ENCODE data around the gene TTC12. TPM values are rescaled to one million over a fixed set of nuclear protein-coding genes. Genes with fewer than 3 reads are reported as not detected.

Gene TTC12
- total RNA-seq, 1 donor from 2014 or later = 29.1 TPM

GRCh38 chr11:113389272-113389671, 74.9 kb downstream of the TTC12 start:
- DNase-seq (ENCODE audit: low spot score) = no peak
- no peak for ATAC-seq
- intact Hi-C loops (cut with DNase I) = no loop called here

GRCh38 chr11:113392236-113392921, 78.0 kb downstream of the TTC12 start:
- ATAC-seq (no peak), DNase-seq (ENCODE audit: low spot score) (no peak)
- intact Hi-C loops (cut with DNase I) = no loop called here

GRCh38 chr11:113393501-113393985, 79.2 kb downstream of the TTC12 start:
- intact Hi-C loops (cut with DNase I) = no loop called here
- ATAC-seq (no peak), DNase-seq (ENCODE audit: low spot score) (no peak)

GRCh38 chr11:113394919-113395318, 80.5 kb downstream of the TTC12 start:
- intact Hi-C loops (cut with DNase I) = no loop called here
- ATAC-seq = no peak
- DNase-seq (ENCODE audit: low spot score) = no peak

- ATAC-seq (no peak), DNase-seq (ENCODE audit: low spot score) (no peak)
- intact Hi-C loops (cut with DNase I) = no loop called here
These were observed 81.5 kb downstream of the TTC12 start for GRCh38 chr11:113395782-113396336.

- intact Hi-C loops (cut with DNase I) = no loop called here
- DNase-seq (ENCODE audit: low spot score) = no peak
- ATAC-seq = no peak
These were observed 82.3 kb downstream of the TTC12 start for GRCh38 chr11:113396690-113397089.

- ATAC-seq = no peak
- DNase-seq (ENCODE audit: low spot score) = no peak
- intact Hi-C loops (cut with DNase I) = no loop called here
These were observed 82.8 kb downstream of the TTC12 start for GRCh38 chr11:113397212-113397611.

GRCh38 chr11:113397821-113398220, 83.4 kb downstream of the TTC12 start:
- ATAC-seq (no peak), DNase-seq (ENCODE audit: low spot score) (no peak)
- intact Hi-C loops (cut with DNase I) = no loop called here

GRCh38 chr11:113398669-113399430, 84.5 kb downstream of the TTC12 start:
- ATAC-seq (no peak), DNase-seq (ENCODE audit: low spot score) (no peak)
- intact Hi-C loops (cut with DNase I) = no loop called here

- ATAC-seq (no peak), DNase-seq (ENCODE audit: low spot score) (no peak)
- intact Hi-C loops (cut with DNase I) = no loop called here
These were observed 86.3 kb downstream of the TTC12 start for GRCh38 chr11:113400631-113401230.

GRCh38 chr11:113401718-113402117, 87.3 kb downstream of the TTC12 start:
- intact Hi-C loops (cut with DNase I) = no loop called here
- ATAC-seq = peak; percentile 62
- no peak for DNase-seq (ENCODE audit: low spot score)

GRCh38 chr11:113404859-113405430, 90.6 kb downstream of the TTC12 start:
- DNase-seq (ENCODE audit: low spot score) (no peak), ATAC-seq (no peak)
- intact Hi-C loops (cut with DNase I) = no loop called here

GRCh38 chr11:113405724-113406478, 91.5 kb downstream of the TTC12 start:
- ATAC-seq (no peak), DNase-seq (ENCODE audit: low spot score) (no peak)
- intact Hi-C loops (cut with DNase I) = no loop called here

- intact Hi-C loops (cut with DNase I) = no loop called here
- DNase-seq (ENCODE audit: low spot score) = no peak
- ATAC-seq = no peak
These were observed 92.8 kb downstream of the TTC12 start for GRCh38 chr11:113407163-113407562.

GRCh38 chr11:113408206-113408605, 93.8 kb downstream of the TTC12 start:
- no peak for DNase-seq (ENCODE audit: low spot score)
- ATAC-seq = no peak
- intact Hi-C loops (cut with DNase I) = no loop called here

- no peak for ATAC-seq
- intact Hi-C loops (cut with DNase I) = no loop called here
These were observed 94.5 kb downstream of the TTC12 start for GRCh38 chr11:113408887-113409286.

GRCh38 chr11:113409526-113409925, 95.1 kb downstream of the TTC12 start:
- ATAC-seq (no peak), DNase-seq (ENCODE audit: low spot score) (no peak)
- intact Hi-C loops (cut with DNase I) = no loop called here

More at GRCh38 chr11:113408887-113409286, 94.5 kb downstream of the TTC12 start:
- no peak for DNase-seq (ENCODE audit: low spot score)

- no peak for DNase-seq (ENCODE audit: low spot score)
- no peak for ATAC-seq
- intact Hi-C loops (cut with DNase I) = no loop called here
These were observed 96.2 kb downstream of the TTC12 start for GRCh38 chr11:113410414-113411135.

All from sciatic nerve (tissue), 2 donors.